Measurements from ENCODE around the gene LY6G6F.

Gene LY6G6F

DNA sequence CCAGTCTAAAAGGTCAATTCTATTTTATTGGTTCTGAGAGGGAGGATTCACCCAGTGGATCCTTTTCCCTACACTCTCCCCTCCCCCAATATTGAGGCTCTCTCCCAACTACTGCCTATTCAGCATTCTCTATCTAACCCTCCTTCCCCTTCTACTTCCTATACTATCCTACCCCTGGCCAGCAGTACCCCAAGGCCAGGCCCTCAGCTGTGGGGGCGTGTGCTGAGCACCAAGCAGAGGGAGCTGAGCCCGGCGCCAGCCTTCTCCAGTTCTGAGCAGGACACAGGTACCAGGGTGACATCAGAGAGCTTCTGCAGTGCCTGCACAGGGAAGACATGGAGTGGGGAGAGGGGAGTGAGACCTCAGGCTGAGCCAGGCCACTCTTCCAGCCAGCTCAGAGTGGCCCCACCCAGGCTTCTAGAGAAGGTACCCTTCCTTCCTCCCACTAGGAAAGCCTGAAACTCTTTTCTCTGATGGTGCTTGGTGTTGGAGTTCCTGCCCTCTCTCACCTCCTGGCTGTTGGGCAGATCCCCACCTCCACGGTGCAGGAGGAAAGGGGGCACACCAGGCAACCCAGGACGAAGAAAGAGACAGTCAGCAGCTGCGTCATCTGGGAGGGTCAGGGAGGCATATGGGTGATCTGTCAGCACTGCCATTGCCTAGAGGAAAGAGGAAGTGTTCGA, 20.5 kb downstream of the LY6G6F start:
- TF ChIP-seq, protein P1, sequence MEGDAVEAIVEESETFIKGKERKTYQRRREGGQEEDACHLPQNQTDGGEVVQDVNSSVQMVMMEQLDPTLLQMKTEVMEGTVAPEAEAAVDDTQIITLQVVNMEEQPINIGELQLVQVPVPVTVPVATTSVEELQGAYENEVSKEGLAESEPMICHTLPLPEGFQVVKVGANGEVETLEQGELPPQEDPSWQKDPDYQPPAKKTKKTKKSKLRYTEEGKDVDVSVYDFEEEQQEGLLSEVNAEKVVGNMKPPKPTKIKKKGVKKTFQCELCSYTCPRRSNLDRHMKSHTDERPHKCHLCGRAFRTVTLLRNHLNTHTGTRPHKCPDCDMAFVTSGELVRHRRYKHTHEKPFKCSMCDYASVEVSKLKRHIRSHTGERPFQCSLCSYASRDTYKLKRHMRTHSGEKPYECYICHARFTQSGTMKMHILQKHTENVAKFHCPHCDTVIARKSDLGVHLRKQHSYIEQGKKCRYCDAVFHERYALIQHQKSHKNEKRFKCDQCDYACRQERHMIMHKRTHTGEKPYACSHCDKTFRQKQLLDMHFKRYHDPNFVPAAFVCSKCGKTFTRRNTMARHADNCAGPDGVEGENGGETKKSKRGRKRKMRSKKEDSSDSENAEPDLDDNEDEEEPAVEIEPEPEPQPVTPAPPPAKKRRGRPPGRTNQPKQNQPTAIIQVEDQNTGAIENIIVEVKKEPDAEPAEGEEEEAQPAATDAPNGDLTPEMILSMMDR (IDR thresholded peaks at IDR 0.05; ENCODE audit: borderline replicate concordance, insufficient read depth, low read depth, low read length) = no peak
- no peak overlapping the region for H3K4me3 ChIP-seq (ENCODE audit: low read depth, low read length)

DNA sequence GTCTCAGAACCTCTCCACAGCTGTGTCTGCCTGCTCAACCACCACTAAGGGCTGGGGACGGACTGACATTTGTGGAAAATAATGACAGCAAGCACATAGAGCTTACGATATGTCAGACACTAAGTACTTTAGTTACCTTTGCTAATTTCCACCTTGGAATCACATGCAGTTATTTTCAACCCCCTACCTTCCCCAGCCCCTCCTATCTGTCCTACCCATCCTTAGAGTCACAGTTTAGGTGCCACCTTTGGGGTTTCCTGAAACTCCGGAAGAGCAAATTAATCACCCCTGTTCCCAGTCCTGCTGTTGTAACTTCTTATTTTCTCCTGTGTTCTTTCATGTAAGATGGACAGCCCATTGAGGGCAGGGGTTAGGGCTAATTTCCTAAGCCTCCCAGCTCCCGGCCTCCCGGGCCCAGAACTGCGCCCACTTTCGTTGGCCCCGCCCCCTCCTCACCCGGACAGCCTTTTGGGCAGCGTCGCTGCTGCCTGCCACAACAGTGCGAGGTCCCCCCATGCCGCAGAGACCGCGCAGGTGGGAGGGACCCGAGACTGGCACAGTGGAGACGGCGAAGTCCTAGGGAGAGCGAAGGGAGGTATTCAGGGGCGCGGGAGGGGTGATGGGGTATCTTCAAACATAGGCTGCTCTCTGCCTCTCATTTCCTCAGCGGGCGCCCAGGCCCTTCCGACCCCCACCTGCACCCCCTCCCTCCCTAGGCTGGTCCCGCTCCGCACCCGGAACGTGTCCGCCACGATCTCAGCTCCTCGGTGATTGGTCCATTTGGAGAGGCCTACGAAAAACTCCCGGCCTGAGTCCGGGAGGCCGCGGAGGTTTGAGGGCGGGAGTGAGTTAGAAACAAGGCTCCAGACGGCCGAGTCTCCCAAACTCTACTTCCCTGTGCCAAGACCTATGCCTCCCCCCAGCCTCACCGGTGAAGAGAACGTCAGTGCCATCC, 21.3 kb downstream of the LY6G6F start:
- no peak overlapping the region for H3K4me3 ChIP-seq (ENCODE audit: low read depth, low read length)
- TF ChIP-seq, protein P1 (IDR thresholded peaks at IDR 0.05; ENCODE audit: borderline replicate concordance, insufficient read depth, low read depth, low read length) = no peak

DNA sequence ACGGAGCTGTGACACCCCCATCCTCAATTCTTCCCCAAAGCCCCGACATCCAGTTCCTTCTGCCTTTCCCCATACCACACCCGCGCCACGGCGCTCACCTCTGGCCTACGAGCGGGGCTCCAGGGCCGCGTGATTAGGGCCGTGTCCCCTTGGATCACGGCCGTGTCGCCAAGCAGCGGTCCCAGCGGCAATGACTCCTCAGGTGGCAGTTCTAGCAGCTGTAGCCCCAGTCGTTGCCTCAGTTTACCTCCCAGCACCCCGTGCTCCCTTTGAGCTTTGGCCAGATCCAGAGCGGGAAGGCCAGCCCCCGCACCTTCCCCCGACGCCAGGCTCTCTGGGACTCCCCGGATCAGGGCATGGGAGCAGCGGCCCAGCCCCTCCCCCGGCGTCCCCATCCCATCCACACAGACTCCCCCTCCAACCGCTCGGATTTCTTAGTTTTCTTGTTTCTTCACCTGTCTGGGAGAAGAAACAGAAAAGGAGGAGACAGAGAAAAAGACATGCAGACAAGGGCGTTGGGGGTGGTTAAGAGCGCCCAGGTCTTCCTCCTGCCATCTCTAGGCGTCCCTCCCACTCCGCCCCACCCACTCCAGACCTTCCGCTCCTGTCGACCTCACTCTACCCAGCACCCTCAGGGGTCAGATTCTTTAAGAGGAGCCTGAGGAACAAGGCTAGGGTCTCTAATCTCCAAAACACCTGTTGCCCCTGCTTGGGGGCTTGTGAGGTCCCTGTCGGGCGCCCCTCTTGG, 22.3 kb downstream of the LY6G6F start, which contains the start of gene DDAH2:
TSS of gene DDAH2 (minus strand) at position 533 of the 748 bp plus-strand sequence. CDS start at position 395, 138 bp downstream.
- TF ChIP-seq, protein P1 (IDR thresholded peaks at IDR 0.05; ENCODE audit: borderline replicate concordance, insufficient read depth, low read depth, low read length) = peak; percentile 78
- peak within 1 kb of the TSS; percentile 51 for H3K4me3 ChIP-seq (ENCODE audit: low read depth, low read length)

DNA sequence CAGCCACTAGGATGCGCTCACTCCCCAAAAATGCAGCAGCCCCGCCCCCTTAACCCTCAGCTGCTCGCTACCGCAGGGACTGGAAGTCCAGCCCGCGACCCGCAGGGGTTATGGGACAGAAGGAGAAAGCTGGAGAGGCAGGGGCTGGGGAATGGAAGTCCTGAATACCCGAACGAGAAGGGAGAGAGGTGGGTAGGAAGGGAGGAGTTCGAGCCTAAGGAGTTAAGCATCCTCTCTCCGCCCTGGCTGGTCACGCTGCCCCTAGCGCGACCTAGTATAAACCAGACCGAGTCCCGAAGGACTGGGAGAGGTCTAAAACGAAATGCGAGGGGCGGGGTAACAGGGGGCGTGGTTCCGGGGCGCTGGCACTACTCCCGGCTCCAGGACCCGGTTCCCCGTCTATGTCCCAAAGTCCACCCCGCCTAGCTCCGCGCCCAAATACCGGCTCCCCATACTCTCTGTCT, 22.9 kb downstream of the LY6G6F start:
- H3K4me3 ChIP-seq (ENCODE audit: low read depth, low read length) = peak overlapping the region; percentile 51
- TF ChIP-seq, protein P1 (IDR thresholded peaks at IDR 0.05; ENCODE audit: borderline replicate concordance, insufficient read depth, low read depth, low read length) = no peak

DNA sequence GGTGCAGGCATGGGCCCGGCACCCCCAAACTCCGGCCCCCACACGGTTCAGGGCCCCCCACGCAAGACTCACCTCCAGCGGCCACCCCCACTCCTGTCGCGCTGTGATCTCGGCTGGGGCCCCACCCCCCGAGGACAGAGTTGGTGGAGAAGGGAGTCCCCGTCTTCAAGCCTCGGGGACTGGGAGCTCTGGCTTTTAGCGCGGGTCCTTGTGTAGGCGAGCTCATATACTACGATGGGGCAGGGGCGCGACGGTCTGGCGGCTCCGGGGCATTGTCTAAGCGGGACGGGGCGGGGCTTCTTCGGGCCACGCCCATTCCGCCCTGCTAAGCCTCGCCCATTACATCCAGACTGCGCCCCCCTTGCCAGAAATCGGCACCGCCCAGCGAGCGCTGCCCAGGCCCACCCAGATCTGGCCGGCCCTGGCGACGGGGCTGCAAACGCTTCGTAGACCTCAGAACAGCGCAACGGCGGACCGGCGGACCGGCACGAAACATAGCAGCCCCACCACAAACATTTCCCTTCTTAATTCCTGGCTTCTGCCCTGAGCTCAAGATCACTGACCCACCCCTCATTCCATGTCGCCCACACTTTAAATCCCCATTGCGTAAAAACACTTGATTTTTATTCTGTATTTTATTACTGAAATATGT, 23.4 kb downstream of the LY6G6F start:
- TF ChIP-seq, protein P1 (IDR thresholded peaks at IDR 0.05; ENCODE audit: borderline replicate concordance, insufficient read depth, low read depth, low read length) = no peak
- peak overlapping the region; percentile 51 for H3K4me3 ChIP-seq (ENCODE audit: low read depth, low read length)

DNA sequence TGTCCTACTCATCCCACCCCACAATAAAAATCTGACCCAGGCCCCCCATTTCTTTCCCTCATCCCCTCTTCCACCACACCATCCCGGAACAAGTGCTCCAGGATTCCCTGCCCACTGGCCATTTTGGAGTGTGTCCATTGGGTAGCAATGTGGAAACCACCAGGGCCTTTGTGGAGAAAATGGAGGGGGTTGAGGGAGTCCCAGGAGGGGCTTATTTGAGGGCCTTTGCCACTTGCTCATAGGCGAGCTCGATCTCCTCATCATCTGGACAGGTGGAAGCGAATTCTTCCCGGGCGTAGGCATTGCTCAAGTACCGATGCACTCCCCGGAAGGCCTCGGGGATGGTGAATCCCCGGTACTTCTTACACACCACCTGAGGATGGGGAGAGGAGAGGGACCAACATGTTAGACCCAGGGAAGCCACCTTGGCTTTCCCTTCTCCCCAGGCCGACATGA, 24.0 kb downstream of the LY6G6F start:
- TF ChIP-seq, protein P1 (IDR thresholded peaks at IDR 0.05; ENCODE audit: borderline replicate concordance, insufficient read depth, low read depth, low read length) = no peak

More for the DNA sequence above, 24.0 kb downstream of the LY6G6F start:
- H3K4me3 ChIP-seq (ENCODE audit: low read depth, low read length) = no peak overlapping the region

All from GM12875 (cell line).